BJ (cell line): ENCODE measurements around the gene COL1A1. TPM values are rescaled to one million over a fixed set of nuclear protein-coding genes. Genes with fewer than 3 reads are reported as not detected.

ENCODE experiments used
- CTCF ChIA-PET: fragments of 350-600 bp; formaldehyde crosslinking; extraction: SDS; loops from one replicate; lab custom pipeline; 2021; ENCODE audit warnings: antibody characterized with exemption, inconsistent platforms; lab: Yijun Ruan, JAX
- POLR2A ChIA-PET: fragments of 300-600 bp; sonication (Branson Sonifier 250); formaldehyde crosslinking; extraction: SDS; loops from one replicate; lab custom pipeline; 2021; ENCODE audit warnings: antibody characterized with exemption; lab: Charles Lee
- DNase-seq: peaks from one replicate; pipeline ENCODE4 v3.0.0-alpha.2; 2011; ENCODE audit warnings: low read depth
- H3K27me3 ChIP-seq: 2 replicates; pipeline ENCODE4 v1.6.0; 2011; ENCODE audit warnings: low read length; ENCODE audit not compliant: control insufficient read depth, insufficient read depth
- H3K36me3 ChIP-seq: 2 replicates; pipeline ENCODE4 v1.5.1; 2011; ENCODE audit warnings: low read length; ENCODE audit not compliant: control insufficient read depth, insufficient read depth
- H3K4me3 ChIP-seq: 2 replicates; pipeline ENCODE4 v1.5.1; 2011; ENCODE audit warnings: low read depth, mild to moderate bottlenecking, control low read depth, low read length
- polyA plus RNA-seq: library from polyadenylated mRNA; depleted of rRNA; stranded (reverse); fragments of >200 nt; gene quantifications from 2 replicates; pipeline ENCODE4 v1.2.3, GENCODE V29; 2011
- TF ChIP-seq, protein P1 (sequence below): IDR thresholded peaks from 2 replicates; pipeline ENCODE4 v1.5.1; 2011; ENCODE audit warnings: low read depth, mild to moderate bottlenecking, control low read depth, inconsistent platforms, low read length, moderate library complexity; ENCODE audit not compliant: insufficient read depth

COL1A1 gene
- polyA plus RNA-seq, 1 experiment, result 2,161 TPM

DNA sequence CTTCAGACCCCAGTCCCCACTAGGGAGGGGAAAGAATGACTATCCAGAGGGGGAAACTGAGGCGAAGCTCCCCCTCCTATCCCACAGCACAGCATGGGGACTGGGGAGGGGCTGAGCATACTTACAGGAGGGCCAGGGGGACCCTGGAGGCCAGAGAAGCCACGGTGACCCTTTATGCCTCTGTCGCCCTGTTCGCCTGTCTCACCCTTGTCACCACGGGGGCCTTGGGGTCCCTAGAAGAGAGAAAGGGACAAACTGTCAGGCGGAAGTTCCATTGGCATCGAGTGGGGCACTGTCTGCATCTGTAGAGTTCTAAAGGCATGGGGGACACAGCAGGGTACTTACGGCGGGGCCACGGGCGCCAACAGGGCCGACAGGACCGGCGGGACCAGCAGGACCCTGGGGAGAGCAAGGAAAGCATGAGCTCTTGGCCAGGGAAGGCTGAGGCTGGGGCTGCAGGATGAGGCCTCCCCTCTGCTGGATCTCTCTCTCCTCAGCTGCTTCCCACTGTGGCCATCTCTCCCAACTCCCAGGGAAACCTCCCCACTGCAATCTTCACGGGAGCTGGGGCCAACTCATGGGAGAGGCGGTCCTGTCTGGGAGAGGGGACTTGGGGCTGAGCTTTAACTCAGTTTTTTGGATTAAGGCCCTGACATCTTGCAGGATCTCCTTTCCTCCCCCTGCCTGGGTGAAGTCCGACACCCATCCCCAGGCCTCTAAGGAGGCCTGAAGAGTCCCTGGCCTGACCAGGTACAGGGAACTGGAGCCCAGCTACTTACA, 13.5 kb downstream of the COL1A1 start:
- Histone ChIP-seq H3K27me3 (no peaks in the 10 kb centered on the region), H3K36me3 (peaks cover 80% of the 10 kb centered on the region), H3K4me3 (no peak overlapping the region)
- DNase-seq, result no peak
- CTCF ChIA-PET, result interaction anchor here (0.9 to 3.3 kb wide), 7 partner anchors 8 to 86 kb away, joined by 3 to 43 read pairs (median 7); partner anchors contain the start of gene TMEM92
- TF ChIP-seq, protein P1, sequence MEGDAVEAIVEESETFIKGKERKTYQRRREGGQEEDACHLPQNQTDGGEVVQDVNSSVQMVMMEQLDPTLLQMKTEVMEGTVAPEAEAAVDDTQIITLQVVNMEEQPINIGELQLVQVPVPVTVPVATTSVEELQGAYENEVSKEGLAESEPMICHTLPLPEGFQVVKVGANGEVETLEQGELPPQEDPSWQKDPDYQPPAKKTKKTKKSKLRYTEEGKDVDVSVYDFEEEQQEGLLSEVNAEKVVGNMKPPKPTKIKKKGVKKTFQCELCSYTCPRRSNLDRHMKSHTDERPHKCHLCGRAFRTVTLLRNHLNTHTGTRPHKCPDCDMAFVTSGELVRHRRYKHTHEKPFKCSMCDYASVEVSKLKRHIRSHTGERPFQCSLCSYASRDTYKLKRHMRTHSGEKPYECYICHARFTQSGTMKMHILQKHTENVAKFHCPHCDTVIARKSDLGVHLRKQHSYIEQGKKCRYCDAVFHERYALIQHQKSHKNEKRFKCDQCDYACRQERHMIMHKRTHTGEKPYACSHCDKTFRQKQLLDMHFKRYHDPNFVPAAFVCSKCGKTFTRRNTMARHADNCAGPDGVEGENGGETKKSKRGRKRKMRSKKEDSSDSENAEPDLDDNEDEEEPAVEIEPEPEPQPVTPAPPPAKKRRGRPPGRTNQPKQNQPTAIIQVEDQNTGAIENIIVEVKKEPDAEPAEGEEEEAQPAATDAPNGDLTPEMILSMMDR, result no peak
- POLR2A ChIA-PET, result interaction anchor here (0.8 to 2.1 kb wide), 6 partner anchors 9 to 82 kb away, joined by 4 to 13 read pairs (median 6); no protein-coding TSS in a partner anchor

DNA sequence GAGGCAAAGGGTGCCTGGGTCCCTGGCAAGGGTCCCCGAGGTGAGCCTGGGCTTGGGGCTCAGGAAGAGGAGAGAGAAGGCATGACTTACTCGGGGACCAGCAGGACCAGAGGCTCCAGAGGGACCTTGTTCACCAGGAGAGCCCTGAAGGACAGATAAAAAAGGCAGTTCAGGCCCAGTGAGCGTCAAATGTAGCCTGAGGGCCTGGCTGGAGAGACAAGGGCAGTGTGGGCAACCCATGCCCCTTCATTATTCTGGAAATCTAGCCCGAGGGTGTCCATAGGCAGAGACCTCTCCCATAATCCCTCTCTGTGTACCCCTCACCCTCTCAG, 14.1 kb downstream of the COL1A1 start:
- CTCF ChIA-PET, result interaction anchor here (0.9 to 3.3 kb wide), 7 partner anchors 9 to 87 kb away, joined by 3 to 43 read pairs (median 7); partner anchors contain the start of gene TMEM92
- Histone ChIP-seq H3K27me3 (no peaks in the 10 kb centered on the region), H3K36me3 (peaks cover 74% of the 10 kb centered on the region), H3K4me3 (no peak overlapping the region)
- TF ChIP-seq, protein P1, result no peak
- POLR2A ChIA-PET, result interaction anchor here (1.5 to 2.1 kb wide), 4 partner anchors 10 to 83 kb away, joined by 5 to 13 read pairs (median 6); no protein-coding TSS in a partner anchor
- no peak for DNase-seq

DNA sequence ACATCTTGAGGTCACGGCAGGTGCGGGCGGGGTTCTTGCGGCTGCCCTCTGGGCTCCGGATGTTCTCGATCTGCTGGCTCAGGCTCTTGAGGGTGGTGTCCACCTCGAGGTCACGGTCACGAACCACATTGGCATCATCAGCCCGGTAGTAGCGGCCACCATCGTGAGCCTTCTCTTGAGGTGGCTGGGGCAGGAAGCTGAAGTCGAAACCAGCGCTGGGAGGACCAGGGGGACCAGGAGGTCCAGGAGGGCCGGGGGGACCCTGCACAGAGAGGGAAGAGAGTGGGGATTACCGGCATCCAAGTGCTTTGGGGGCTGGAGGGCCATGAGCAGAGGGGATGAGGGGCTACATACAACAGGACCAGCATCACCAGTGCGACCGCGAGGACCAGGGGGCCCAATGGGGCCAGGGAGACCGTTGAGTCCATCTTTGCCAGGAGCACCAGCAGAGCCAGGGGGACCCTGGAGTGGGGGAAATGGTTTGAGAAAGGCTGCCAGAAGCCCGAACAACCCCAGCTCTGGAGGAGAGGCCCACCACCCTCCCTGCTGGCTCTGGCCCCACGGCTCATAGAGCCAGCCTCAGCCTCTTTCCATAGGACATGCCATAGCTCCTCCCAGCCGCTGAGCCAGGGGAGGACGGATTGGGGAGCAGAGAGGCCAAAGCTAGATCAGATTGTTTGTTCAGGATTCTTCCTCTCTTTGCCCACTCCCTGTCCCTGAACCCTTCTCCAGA, 14.6 kb downstream of the COL1A1 start:
- no peaks in the 10 kb centered on the region for H3K27me3 ChIP-seq
- H3K4me3 ChIP-seq, result no peak overlapping the region
- ChIA-PET CTCF (interaction anchor here (0.9 to 3.3 kb wide), 7 partner anchors 9 to 88 kb away, joined by 3 to 43 read pairs (median 7); partner anchors contain the start of gene TMEM92), POLR2A (interaction anchor here (1.5 to 2.1 kb wide), 4 partner anchors 10 to 83 kb away, joined by 5 to 13 read pairs (median 6); no protein-coding TSS in a partner anchor)
- peaks cover 69% of the 10 kb centered on the region for H3K36me3 ChIP-seq
- DNase-seq, result no peak
- TF ChIP-seq, protein P1, result no peak

DNA sequence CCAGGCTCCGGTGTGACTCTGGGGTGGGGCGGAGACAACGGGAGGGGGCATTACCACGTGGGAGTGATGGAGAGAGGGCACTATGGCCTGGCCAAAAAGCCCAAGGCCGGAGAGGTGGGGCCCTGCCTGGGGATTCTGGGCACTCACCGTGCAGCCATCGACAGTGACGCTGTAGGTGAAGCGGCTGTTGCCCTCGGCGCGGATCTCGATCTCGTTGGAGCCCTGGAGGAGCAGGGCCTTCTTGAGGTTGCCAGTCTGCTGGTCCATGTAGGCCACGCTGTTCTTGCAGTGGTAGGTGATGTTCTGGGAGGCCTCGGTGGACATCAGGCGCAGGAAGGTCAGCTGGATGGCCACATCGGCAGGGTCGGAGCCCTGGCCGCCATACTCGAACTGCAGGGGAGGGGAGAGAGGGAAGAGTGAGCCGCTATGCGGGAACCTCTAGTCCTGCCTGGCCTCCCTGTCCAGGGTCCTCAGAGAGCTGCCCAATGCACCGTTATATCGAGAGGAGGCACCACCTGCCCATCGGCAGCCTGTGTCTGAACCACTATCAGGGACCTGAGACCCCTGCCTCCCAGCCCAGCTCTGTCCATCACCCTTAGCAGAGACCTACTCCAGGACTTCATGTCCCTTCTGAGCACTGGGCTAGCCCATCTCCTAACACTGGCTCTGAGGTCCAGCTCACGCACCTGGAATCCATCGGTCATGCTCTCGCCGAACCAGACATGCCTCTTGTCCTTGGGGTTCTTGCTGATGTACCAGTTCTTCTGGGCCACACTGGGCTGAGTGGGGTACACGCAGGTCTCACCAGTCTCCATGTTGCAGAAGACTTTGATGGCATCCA, 15.6 kb downstream of the COL1A1 start:
- ChIA-PET POLR2A (interaction anchor here (0.6 kb wide), 1 partner anchor 68 kb away, joined by 3 read pairs; no protein-coding TSS in a partner anchor), CTCF (interaction anchor here (0.9 to 3.3 kb wide), 6 partner anchors 8 to 89 kb away, joined by 3 to 43 read pairs (median 7); partner anchors contain the start of gene TMEM92)
- TF ChIP-seq, protein P1, result no peak
- H3K27me3 ChIP-seq, result no peaks in the 10 kb centered on the region
- peaks cover 59% of the 10 kb centered on the region for H3K36me3 ChIP-seq
- no peak overlapping the region for H3K4me3 ChIP-seq
- no peak for DNase-seq
